ENCODE measurements around the gene MRPS26.

Gene MRPS26

DNA sequence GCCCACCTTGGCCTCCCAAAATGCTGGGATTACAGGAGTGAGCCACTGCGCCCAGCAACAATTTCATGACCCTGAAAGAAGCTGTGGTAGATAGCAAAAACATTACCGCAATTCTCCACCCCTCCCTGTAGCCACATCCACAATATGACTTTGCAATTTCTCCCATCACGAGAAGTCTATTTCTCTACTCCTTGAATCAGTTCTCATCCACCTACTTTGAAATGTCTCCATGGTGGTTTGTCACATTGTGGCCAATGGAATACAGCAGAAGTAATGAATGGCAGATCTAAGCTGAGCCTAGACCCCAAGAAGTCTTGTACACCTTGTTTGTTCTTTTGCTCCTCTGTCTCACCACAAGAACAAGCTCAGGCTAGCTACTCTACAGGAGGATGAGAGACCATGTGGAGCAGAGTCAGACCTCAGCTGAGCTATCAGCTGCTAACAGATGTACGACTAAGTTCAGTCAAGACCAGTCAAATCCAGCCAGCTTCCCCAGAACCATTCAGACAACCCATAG is 31.8 kb downstream of the MRPS26 start:
- no peak for DNase-seq

DNA sequence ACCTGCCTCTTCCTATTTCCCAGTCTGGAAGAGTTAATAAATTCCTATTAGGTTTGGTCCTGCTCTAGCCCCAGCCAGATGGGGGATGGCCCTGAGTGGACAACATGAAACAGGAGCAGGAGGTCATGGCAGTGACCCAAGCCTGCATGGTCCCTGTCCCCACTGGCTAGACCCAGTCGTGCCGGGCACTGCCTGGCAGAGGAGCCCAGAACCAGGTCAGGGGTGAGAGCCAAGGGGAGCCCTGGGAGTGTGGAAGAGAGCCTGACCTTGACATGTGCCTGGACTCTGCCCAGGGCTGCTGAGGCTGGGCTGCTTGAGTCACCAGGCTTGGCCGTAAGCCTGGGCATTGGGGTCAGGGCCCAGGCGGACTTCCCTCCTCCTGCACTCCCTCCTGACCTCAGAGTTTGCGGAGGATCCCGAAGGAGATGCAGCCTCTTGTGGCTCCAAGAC is 35.1 kb downstream of the MRPS26 start:
- DNase-seq: no peak

DNA sequence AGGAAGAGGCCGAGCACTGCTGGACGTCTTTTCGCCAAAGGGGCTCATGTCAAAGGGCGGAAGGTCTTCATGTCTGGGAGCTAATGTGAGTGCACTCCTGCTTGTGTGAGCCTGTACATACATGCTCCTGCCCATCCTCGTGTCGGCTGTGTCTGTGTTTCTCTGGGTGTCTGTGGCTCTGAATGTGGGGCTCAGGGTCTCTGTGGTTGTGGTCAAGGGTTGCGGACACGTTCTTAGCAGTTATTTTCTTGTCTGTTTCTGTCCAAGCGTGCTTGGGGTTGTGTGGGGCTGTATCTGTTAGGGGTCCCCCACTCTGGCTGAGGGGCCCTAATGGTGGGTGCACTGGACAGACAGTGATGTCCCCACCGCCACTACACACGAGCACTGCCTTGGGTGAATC is 35.8 kb downstream of the MRPS26 start:
- no peak for DNase-seq

DNA sequence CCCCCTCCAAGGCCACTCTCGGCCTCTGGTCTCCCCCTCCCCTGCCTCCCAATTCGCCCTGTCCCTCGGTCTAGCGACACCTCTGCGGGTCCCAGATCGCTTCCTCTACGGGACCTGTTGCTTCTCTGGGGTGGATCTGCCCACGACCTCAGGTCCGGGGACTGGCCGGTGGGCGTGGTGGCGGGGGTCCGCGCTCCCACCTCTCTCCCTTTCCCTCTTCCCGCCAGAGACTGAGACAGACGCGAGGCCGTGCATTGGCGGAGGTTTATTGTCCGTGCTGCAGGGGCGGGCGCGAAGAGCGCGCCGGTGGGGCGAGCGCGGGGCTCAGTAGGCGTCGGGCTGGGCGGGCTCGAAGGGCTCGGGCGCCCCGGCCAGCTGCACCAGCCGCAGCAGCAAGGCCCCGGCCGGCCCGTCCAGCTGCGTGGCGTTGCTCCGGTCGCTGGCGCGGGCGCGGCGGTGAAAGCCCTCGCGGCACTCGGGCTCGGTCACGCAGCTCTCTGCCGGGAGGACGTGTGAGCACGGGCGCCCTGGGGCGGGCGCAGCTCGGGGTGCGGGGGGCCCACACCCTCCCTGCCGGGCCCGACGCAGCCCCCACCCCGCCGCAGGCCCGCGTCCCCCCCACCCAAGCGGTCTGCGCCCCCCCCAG is 36.6 kb downstream of the MRPS26 start:
- DNase-seq: no peak

DNA sequence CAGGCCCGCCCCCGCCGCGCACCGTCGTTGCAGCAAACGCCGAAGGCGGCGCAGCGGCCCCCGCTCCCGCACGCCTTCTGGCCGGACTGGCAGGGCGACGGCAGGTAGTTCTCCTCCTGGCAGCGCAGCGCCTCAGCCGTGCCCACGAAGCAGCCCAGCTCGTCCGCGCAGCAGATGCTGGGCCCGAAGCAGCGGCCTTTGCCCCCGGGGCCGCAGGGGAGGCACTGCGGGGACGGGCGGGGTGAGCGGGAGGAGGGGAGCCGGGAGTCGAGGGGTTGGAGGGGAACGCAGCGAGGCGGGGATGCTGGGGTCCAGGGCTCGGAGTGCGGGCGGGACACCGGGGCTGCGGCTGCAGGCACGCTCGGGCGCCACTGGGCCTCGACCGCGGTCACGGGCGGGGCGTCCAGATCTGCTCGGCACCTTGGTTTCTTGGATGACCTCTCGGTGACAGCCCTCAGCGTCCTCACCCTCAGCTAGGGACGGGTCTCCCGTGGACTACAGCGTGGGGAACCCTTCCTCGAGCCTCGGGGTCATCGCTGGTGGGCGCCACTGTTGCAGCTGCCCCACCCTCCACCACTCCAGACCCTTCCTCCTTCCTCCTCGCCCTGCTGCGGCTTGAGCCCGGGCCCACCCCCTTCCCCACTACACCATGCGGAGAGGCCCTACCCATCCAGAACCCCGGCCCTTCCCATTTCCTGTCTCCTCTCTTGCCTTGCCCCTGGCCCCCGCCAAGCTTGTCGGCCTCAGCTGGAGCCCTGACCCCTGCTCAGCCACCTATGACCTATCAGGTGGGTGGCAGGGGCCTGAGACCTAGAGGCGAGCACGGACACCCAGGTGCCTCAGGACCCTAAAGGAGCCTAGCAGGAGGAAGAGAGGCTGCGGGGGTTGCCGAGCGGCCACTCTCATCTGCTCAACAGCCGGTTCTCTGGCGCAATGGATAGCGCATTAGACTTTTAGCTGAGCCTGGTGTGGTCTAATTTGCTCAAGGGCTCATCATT is 37.4 kb downstream of the MRPS26 start:
- DNase-seq: no peak

DNA sequence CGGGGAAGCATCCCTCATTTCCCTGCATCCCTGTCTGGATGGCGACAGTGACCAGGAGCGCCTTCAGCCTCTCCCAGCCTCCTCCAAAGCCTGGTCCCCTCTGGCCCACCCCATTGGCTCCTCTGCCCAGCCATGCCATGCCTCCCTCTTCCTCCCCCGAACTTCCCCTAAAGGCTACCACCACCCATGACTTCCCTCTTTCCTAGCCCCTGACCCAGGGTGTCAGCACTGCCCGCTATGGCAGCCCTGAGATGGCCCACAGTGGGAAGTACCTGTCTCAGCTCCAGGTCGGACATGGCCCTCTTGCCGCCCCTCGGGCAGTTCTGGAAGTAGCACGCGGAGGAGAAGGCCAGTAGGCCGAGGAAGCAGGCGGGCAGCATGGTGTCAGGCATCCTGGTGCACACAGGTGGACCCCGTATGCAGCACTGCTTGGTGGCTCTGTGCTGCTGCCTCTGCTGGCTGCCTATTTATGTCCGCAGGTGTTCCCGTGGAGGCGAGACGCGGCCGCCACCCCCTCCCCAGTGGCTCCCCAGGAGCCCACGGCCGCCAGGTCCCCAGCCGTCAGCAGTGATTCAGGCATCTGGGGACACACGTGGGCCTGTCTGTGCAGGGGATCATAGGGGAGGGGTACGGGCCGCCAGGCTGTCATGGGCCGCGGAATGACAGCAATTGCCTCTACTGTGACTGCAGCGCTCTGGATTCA is 38.6 kb downstream of the MRPS26 start, which contains the start of gene AVP:
TSS of gene AVP (minus strand) at position 442 of the 703 bp plus-strand sequence. CDS start at position 392, 50 bp downstream.
- no peak for DNase-seq

DNA sequence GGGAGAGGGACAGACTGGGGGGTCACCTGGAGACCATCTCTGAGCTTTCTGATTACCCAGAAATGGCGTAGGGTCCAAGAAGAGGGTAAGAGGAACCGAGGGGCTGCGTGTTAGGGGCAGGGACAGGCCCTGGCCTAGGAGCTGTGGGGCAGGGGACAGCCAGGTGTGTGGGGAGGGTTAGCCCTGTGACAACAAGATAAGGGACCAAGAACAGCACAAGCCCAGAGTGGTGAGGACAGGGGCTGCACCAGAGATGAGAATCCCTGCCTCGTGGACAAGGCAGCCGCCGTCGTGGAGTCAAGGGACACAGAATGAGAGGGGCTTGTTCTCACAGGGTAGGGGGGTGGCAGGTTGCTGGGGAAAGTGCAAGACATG is 39.1 kb downstream of the MRPS26 start:
- no peak for DNase-seq

DNA sequence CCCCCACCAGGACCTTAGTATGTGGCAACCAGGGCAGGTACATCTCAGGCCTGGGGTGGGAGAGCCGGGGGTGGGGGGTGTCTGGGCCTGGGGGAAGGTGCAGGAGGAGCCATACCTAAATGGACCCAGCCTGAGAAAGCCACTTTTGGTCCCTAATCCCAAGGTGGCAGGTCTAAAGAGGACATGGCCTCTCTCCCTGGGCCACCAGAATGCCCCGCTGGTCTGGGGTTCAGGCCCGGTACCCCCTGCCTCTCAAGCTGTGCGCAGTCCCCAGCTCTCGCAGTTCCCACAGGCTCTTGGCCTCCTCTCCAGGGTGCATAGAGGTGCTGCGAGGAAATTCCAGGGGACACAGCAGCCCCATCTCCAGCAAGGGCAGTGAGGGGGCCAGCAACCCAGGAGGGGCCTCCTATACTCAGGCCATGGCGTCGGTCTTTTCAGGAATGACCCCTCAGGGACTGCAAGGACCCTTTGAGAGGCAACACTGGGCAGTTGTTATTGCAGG is 39.8 kb downstream of the MRPS26 start:
- no peak for DNase-seq

DNA sequence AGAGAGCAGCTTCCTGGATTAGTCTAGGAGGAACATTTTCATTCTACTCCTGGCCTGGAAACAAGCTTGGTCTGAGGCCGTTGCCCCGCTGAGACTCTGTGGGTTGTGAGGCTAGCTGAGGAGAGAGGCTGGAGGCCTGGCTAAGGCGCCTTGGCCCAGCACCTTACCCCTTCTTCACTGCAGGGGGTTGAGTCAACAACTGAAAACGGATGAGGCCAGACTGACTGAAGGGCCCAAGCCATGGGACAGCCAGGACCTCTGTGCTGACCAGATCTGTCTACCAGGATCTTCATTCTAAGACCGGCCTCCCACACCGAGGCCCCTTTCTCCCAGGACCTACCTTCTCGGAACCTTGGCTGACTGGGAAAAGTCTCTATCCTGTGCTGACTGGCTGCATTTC is 42.2 kb downstream of the MRPS26 start:
- no peak for DNase-seq

DNA sequence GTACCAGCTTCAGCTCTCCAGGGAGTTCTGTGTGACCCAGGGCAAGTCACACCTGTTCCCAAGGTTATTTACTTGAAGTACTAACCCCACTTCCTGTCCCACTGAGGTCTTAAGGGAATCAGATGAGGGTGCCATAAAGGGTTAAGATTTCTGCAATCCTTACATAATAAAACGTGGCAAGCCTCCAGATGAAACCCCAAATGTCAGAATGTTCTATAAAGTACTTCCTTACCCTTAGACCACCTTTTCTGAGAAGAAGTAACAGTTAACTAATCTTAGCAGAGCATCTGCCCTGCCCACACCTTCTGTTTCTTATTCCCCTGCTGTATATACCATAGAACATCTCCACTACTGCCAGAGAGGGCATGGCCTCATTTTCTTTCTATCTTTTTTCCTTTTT is 44.7 kb downstream of the MRPS26 start:
- DNase-seq: no peak

DNA sequence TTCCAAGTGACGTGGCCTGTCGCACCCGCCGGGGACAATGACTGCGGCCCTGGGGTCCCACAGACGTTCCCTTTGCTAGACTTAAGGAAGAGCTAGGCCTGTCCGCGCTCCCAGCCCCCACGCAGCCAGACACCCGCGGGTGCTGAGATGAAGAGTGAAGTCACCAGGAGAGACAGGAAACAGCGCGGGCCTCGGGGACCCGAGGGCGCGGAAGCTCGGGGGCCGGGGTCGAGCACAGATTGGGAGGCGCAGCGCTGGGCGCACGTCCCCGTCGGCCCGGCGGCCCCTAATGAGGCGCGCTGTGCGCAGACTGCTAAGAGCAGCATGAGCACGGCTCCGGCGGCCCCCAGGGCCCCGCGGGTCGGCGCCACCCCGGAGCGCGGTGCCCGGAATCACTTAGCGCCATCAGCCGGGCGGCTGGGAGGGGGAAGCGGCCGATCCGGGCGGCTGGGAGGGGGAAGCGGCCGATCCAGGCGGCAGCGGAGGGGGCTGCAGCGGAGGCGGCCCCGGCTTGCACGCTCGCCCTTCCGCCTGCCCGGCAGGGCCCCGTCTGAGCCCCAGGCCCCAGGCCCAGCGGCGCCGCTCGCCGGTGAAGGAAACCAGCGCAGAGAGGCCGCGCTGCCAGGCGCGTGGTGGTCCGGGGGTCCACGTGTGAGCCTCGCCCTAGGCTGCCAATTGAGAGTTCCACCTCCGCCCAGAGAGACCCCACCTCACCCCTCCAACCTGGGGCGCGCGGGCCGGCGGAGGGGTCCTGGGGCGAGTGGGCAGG is 46.9 kb downstream of the MRPS26 start:
- no peak for DNase-seq

DNA sequence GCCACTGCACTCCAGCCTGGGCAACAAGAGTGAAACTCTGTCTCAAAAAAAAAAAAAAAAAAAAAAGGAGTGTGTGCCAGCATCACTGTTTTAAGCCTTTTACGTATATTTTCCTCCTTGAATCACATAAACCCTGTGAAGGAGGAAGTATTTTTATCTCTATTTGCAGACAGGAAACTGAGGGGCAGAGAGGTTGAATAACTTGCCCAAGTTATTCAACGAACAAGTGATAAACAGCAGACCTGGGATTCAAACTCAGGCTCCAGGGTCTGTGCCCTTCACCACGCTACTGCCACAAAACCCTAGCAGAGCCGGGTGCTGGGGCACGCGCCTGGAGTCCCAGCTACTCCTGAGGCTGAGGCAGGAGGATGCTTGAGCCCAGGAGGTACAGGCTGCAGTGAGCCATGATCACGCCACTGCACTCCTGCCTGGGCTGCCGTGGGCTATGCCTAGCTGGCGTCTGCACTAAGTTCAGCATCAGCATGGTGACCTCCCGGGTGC is 48.1 kb downstream of the MRPS26 start:
- no peak for DNase-seq

DNA sequence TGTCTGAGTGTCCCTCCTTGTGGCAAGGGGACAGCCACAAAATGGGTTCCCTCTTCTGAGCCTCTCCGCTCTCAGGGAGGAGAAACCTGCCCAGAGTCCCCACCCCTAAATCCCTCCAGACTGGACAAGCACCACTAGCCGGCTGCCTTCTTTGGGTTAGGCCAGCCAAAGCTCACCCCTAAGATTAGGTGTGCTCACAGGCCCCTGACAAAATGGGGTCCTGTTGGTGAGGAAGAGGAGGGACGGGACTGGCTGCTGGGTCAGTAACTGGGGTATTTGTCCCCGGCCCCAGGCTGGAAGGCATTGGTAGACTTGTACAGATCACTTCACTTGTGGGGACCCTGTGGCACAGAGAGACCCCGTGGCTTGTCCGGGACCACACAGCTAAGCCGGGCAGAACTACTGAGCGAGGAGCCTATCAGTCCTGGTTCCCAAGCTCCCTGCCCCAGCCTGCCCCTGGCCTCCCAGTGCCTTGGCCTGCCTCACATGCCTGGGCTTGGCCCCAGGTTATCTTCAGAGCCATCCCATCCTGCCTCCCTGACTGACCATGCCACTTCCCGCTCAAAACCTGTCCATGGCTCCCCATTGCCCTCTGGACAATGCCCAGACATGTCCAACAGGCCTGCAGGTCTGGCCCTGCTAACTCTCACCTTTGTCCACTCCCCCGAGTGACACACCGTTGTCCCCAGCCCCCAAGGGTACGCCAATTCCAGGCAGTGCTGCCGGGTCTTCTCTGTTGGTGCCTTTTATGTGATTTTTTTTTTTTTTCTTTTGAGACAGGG is 49.2 kb downstream of the MRPS26 start:
- no peak for DNase-seq

Measured in cortex of kidney (tissue), 1 donor.